ENCODE measurements around the gene TPT1.
"Not testable (repeated sequence)": the region's sequence is repeated elsewhere in the genome, so short reads cannot be mapped to it uniquely, and the experiment has no call there.

- not testable (repeated sequence) for TF ChIP-seq FOXM1 (IDR thresholded peaks at IDR 0.05; ENCODE audit: low read depth); RAD21 (IDR thresholded peaks at IDR 0.05; ENCODE audit: low read length)
Observed at GRCh38 chr13:45382739-45383138, 41.8 kb upstream of the TPT1 start.
